Progenitor cell of endocrine pancreas (in vitro differentiated cells): ENCODE data around the gene COL6A3. TPM values are rescaled to one million over a fixed set of nuclear protein-coding genes. Genes with fewer than 3 reads are reported as not detected.

Source experiments
- DNase-seq: peaks from one replicate; pipeline ENCODE4 v3.0.0; 2021; ENCODE audit warnings: low spot score; ENCODE audit not compliant: unreplicated experiment
- H3K27ac Mint-ChIP-seq: 2 replicates; pipeline ENCODE4 v1.8.0; 2021; ENCODE audit warnings: mild to moderate bottlenecking, moderate library complexity, mixed read lengths
- H3K27me3 Mint-ChIP-seq: 2 replicates; pipeline ENCODE4 v1.8.0; 2021; ENCODE audit warnings: mixed read lengths
- H3K36me3 Mint-ChIP-seq: 2 replicates; pipeline ENCODE4 v1.8.0; 2022; ENCODE audit warnings: mixed read lengths; ENCODE audit not compliant: insufficient read depth
- H3K4me1 Mint-ChIP-seq: 2 replicates; pipeline ENCODE4 v1.8.0; 2021; ENCODE audit warnings: low read depth, mixed read lengths
- H3K4me3 Mint-ChIP-seq: 2 replicates; pipeline ENCODE4 v1.8.0; 2021; ENCODE audit warnings: low read depth, mild to moderate bottlenecking, moderate library complexity, mixed read lengths
- H3K9me3 Mint-ChIP-seq: 2 replicates; pipeline ENCODE4 v1.8.0; 2021; ENCODE audit warnings: low read depth, mixed read lengths
- CTCF ChIP-seq: fragments of 200-600 bp; sonication (generic); IDR thresholded peaks from one replicate; pipeline ENCODE4 v1.5.0; 2021; ENCODE audit warnings: antibody characterized with exemption, mild to moderate bottlenecking; ENCODE audit not compliant: unreplicated experiment
- total RNA-seq: library from RNA; stranded (reverse); gene quantifications from 2 replicates; pipeline ENCODE4 v1.2.1, GENCODE V29; 2021

The COL6A3 gene
- total RNA-seq, 1 donor from 2014 or later, result 1.0 TPM

GRCh38 chr2:237371856-237372255 lies 42.1 kb downstream of the COL6A3 start:
- H3K9me3 Mint-ChIP-seq, result no peaks in the 10 kb centered on the region
- TF ChIP-seq CTCF, result no peak
- H3K27me3 Mint-ChIP-seq, result peaks cover 19% of the 10 kb centered on the region
- no peaks in the 10 kb centered on the region for H3K36me3 Mint-ChIP-seq
- no peaks in the 10 kb centered on the region for H3K4me1 Mint-ChIP-seq
- no peak overlapping the region for H3K4me3 Mint-ChIP-seq
- no peak overlapping the region for H3K27ac Mint-ChIP-seq
- DNase-seq, result no peak

GRCh38 chr2:237365671-237366070 lies 48.3 kb downstream of the COL6A3 start:
- no peak for DNase-seq
- H3K4me1 Mint-ChIP-seq, result no peaks in the 10 kb centered on the region
- H3K27me3 Mint-ChIP-seq, result peaks cover 27% of the 10 kb centered on the region
- no peak for TF ChIP-seq CTCF
- H3K9me3 Mint-ChIP-seq, result no peaks in the 10 kb centered on the region
- no peak overlapping the region for H3K4me3 Mint-ChIP-seq
- H3K27ac Mint-ChIP-seq, result no peak overlapping the region
- no peaks in the 10 kb centered on the region for H3K36me3 Mint-ChIP-seq

DNA sequence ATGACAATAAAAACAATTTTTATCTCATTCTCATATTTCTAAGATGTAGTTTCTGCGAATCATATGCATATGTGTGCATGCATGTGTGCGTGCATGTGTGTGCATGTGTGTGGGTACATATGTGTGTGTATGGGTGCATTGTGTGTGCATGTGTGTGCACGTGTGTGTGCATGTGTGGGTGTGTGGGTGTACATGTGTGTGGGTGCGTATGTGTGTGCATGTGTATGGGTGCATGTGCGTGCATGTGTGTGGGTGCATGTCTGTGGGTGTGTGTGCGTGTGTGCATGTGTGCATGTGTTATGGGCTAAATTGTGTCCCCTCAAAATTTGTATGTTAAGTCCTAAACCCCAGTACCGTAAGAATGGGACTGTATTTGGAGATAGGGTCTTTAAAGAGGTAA lies 49.3 kb downstream of the COL6A3 start:
- Mint-ChIP-seq H3K9me3 (no peaks in the 10 kb centered on the region), H3K4me3 (no peak overlapping the region), H3K27me3 (peaks cover 27% of the 10 kb centered on the region), H3K36me3 (no peaks in the 10 kb centered on the region), H3K4me1 (no peaks in the 10 kb centered on the region), H3K27ac (no peak overlapping the region)
- TF ChIP-seq CTCF, result no peak
- no peak for DNase-seq

- DNase-seq, result no peak
- Mint-ChIP-seq H3K36me3 (no peaks in the 10 kb centered on the region), H3K27me3 (peaks cover 39% of the 10 kb centered on the region), H3K9me3 (no peaks in the 10 kb centered on the region), H3K27ac (no peak overlapping the region), H3K4me1 (no peaks in the 10 kb centered on the region), H3K4me3 (no peak overlapping the region)
- TF ChIP-seq CTCF, result no peak
These were observed 52.6 kb downstream of the COL6A3 start for GRCh38 chr2:237361194-237362004.

- no peak overlapping the region for H3K4me3 Mint-ChIP-seq
- DNase-seq, result no peak
- no peak overlapping the region for H3K27ac Mint-ChIP-seq
- H3K36me3 Mint-ChIP-seq, result no peaks in the 10 kb centered on the region
- no peaks in the 10 kb centered on the region for H3K9me3 Mint-ChIP-seq
- H3K27me3 Mint-ChIP-seq, result peaks cover 37% of the 10 kb centered on the region
- peaks cover under 1% of the 10 kb centered on the region for H3K4me1 Mint-ChIP-seq
- TF ChIP-seq CTCF, result no peak
These were observed 53.8 kb downstream of the COL6A3 start for GRCh38 chr2:237359894-237360780.
